Measurements from ENCODE around the gene CAPN2.

DNA sequence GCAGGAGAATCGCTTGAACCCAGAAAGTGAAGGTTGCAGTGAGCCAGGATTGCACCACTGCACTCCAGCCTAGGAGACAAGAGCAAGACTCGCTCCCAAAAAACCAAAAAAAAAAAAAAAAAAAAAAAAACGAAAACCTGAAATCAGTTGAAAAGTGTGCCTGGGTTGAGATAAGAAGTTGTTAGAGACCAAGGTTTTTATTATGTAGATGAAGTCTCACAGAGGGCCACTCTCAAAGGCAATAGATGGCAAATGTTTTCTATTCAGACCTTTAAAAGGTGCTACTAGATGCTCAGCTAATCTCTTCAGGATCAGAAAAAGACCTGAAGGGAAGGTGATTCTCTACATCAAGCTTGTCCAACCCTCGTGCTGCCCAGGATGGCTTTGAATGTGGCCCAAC, 17.6 kb downstream of the CAPN2 start:
- TF ChIP-seq, protein P1, sequence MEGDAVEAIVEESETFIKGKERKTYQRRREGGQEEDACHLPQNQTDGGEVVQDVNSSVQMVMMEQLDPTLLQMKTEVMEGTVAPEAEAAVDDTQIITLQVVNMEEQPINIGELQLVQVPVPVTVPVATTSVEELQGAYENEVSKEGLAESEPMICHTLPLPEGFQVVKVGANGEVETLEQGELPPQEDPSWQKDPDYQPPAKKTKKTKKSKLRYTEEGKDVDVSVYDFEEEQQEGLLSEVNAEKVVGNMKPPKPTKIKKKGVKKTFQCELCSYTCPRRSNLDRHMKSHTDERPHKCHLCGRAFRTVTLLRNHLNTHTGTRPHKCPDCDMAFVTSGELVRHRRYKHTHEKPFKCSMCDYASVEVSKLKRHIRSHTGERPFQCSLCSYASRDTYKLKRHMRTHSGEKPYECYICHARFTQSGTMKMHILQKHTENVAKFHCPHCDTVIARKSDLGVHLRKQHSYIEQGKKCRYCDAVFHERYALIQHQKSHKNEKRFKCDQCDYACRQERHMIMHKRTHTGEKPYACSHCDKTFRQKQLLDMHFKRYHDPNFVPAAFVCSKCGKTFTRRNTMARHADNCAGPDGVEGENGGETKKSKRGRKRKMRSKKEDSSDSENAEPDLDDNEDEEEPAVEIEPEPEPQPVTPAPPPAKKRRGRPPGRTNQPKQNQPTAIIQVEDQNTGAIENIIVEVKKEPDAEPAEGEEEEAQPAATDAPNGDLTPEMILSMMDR (IDR thresholded peaks at IDR 0.05): no peak
- TF ChIP-seq EZH2 (IDR thresholded peaks at IDR 0.05; ENCODE audit: borderline replicate concordance, insufficient read depth, low read depth, low read length, poor library complexity, severe bottlenecking): no peak
